Hepatocyte (in vitro differentiated cells): Measurements from ENCODE around the gene ACAD8.

Experiments used
- CTCF ChIP-seq: fragments of 200-600 bp; sonication (generic); IDR thresholded peaks from 2 replicates; pipeline ENCODE4 v1.5.1; 2016; ENCODE audit warnings: antibody characterized with exemption, mild to moderate bottlenecking; ENCODE audit not compliant: poor library complexity
- EZH2 ChIP-seq: fragments of 200-600 bp; sonication (generic); IDR thresholded peaks from 2 replicates; pipeline ENCODE4 v1.6.1; 2016; ENCODE audit warnings: antibody characterized with exemption, mild to moderate bottlenecking, borderline replicate concordance

DNA sequence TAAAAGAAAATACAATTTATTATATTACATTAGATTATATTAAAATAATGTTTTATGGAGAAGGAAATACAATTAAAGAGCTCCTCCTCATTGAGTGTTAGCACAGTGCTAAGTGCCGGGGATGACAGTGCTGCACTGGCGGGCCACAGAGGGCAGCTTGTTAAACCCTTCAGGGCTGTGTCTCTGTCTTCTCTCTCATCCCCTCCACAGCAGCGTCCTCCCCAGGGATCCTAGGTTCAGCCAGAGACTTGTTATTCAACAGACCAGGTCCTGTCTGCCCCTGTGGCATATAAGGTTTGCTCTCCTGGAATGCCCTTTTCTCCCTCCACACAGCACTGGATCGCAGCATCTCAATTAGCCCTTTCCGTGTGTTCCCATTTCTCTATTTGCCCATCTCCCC, 14.4 kb upstream of the ACAD8 start:
- no peak for TF ChIP-seq CTCF
- no peak for TF ChIP-seq EZH2
